GM08714 (cell line): ENCODE results near the gene AANAT.

Experiments
- H3K4me3 ChIP-seq: fragments of 200-500 bp; sonication (Bioruptor generic); 2 replicates; pipeline ENCODE4 v1.5.1; 2014; ENCODE audit warnings: mild to moderate bottlenecking, low read length, inconsistent platforms
- ZNF274 ChIP-seq: IDR thresholded peaks from 2 replicates; pipeline ENCODE4 v1.6.1; 2012; ENCODE audit warnings: mild to moderate bottlenecking, low read depth, low read length

The AANAT gene

DNA sequence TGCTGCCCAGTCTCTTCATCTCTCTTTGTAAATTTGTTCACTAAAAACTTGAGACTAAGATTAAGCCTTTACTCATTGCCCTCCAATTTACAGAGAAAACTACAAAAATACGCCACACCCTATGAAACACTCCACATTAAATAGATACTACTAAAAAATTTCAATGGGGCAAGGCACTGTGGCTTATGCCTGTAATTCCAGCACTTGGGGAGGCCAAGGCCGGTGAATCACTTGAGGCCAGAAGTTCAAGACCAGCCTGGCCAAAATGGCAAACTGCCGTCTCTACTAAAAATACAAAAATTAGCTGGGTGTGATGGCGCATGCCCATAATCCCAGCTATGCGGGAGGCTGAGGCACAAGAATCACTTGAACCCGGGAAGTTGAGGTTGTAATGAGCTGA lies 18.3 kb upstream of the AANAT start:
- no peak overlapping the region for H3K4me3 ChIP-seq
- no peak for TF ChIP-seq ZNF274

DNA sequence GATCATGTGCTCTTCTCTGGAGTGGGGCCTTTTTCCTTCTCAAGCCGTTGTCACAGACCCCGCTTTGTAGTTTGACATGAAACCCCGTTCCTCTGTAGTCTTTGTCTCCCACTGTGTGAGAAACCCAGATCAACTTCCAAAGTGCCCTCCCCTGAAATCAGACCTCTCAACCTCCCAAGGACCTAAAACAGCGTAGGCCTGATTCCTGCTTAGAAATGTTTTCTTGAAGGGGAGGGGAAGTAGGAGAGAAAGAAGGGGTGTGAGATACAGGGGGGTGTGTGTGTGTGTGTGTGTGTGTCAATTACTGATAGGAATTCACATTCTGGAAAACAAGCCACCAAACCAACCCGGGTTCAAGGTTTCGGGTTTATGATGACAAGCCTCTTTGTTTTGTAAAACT lies 15.9 kb upstream of the AANAT start:
- no peak for TF ChIP-seq ZNF274
- peak overlapping the region; percentile 81 for H3K4me3 ChIP-seq

DNA sequence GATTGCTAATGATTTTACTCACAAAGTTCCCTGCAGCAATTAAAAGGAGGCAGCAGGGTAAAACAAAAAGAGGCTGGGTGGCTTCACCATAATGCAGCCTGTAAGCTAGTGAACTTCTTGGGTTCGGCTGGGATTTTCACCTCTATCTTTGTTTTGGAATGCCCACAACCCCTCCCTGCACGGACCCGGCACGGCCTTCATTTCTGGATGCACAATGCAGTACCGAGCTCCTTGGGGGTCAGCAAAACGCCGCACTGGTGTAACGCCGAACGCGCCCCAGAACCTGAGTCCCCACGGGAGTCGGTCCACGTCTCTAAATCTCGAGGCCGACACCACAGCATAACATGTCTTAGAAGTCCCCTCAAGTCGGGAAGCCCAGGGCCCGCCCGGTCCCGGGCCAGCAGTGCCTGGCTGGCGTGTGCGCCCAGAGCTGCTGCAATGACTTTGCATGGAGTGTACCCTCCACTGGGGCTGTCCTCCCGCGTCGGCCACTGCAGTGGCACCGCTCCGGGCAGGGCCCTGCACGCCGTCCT lies 15.2 kb upstream of the AANAT start:
- TF ChIP-seq ZNF274, result no peak
- peak overlapping the region; percentile 81 for H3K4me3 ChIP-seq

DNA sequence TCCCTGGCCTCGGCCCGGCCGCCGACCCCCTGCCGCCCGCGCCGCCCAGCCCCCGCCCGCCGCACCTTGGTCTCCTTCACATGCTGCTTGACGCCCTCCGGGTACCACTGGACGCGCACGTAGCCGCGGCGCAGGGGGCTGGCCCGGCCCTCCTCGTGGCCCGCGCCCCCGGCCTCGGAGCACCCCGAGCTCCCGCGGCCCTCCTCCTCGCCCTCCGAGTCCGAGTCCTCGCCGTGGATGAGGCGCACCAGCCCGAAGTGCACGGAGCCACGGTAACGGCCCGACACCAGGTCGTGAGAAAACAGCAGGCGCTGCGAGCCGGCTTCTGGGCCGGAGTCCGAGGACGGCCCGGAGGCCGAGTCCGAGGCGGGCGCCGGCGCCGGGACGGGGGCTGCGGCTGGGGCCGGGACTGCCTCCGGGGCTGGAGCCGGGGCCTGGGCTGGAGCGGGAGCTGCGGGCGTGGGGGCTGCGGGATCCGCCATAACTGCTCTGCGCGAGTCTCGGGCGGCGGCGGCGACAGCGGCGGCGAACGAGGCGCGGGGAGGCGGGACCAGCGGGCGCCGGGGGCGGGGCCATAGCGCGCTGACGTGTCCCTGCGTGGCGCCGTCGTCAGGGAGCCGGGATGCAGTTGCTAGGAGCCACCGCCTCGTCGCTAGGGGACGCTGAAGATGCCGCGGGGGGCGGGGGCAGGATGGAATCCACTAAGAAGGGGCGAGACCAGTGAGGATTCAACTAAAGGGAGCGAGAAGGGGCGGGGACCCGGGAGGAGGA lies 14.6 kb upstream of the AANAT start, which contains the start of gene UBE2O:
Gene UBE2O (minus strand): TSS at position 493 of the 771 bp plus-strand sequence. CDS start 11 bp downstream, at position 482.
- TF ChIP-seq ZNF274, result no peak
- peak within 1 kb of the TSS; percentile 81 for H3K4me3 ChIP-seq

DNA sequence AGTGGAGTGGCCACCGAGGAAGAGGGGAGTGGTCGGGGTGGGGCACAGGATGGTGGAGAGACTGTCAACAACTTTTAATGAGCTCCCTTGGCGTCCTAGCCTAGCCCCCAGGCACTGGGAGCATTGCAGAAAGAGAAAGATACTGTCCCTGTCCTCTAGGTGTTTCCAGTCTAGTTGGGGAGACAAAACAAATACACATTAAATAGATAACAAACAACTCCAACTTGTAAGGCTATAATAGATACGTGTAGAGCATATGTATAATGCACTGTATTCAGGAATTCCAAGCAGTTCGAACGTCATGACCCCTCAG lies 14.0 kb upstream of the AANAT start:
- peak overlapping the region; percentile 28; the same call in 1 of the 2 replicates for H3K4me3 ChIP-seq
- no peak for TF ChIP-seq ZNF274

DNA sequence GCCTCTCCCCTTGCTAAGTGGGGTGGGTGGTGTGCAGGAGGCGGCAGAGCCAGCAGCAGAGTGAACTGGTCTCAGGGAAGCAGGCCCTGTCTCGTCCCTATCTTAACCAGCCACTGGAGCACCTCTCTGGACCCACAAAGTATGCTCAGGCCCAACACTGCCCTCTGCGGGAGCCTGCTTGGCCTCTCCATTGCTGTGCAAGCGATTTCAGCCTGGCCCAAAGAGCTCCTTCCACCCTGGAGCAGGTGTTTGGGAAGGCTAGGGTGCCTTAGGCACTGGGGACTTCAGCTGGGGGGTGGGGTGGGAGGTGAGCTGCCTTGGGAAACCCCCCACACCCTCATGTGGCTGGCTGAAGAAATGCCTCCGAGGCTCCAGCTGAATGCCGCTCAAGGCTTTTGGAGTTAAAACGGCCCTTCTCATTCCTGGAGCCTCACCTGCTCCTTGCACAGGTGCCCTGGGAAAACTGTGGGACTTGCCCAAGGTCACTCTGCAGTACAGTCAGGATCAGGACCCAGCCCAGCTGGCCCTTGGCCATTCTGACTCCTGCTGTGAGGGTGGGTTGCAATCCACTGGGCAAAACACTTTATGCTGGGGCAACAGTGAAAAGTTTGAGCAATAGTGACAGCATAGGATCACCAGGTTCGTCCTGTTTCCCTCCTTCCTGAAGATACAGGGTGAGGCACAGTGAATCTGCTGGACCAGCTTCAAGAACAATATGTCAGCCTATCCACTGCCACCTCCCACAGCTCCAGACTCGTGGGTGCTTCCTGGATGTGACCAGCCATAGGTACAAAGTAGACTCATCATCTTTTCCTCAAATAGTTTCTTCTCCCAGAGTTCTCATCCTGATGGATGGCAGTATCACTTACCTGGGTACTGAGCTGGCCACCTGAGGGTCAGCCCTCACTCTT lies 8.6 kb upstream of the AANAT start:
- no peak overlapping the region for H3K4me3 ChIP-seq
- no peak for TF ChIP-seq ZNF274

DNA sequence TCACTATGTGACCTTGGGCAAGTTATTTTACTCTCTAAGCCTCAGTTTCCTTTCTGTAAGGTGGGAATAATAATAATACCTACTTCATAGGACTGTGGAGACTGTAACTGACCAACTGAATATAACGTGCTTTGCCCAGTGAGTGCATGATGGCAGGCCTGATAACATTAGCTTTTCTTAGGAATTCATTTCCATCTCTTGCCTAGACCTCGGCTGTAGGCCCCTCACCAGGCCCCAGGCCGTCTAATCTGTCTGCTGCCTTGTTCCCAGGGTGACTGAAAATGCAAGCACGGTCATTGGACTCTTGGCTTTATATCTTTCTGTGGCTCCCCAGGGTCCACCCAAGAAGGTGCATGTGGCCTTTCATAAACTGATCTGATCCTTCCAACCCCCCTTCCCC lies 7.7 kb upstream of the AANAT start:
- no peak overlapping the region for H3K4me3 ChIP-seq

DNA sequence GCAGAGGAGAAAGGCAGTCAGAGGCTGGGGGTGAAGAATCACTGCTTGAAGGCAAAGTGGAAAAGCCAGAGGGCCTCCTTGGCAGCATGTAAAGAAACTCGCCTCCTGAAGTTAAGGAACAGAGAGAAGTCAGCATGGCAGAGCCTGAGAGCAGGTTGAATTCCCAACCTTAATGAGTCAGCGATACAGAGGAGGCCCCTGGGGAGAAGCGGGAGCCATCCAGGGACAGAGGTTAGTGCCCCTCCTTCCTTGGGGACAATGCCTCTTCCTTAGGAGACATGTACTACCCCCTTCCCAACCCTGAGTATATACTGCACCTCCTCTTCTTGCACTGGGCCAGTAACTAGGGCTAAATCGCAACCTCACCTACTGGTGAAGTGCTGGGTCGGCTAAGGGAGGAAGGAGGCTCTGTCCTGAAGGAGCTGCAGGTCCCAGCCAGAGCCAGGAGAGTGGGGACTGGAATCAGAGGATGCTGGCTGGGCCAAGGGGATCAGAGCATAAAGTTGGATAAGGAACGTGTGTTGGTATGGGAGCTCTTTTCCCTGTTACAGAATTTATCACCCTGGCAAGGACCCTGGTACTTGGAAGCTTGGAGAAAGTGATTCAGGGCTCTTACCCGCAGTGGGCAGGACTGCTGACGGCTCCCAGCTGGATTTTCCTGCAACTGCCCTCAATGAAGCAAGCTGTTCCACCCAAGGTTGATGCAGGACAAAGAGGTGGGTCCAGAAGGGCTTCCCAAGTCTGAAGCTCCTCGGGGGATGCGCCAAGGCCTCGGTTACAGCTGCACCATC lies 5.4 kb upstream of the AANAT start:
- H3K4me3 ChIP-seq, result no peak overlapping the region
- no peak for TF ChIP-seq ZNF274

More for the DNA sequence above, 7.7 kb upstream of the AANAT start:
- no peak for TF ChIP-seq ZNF274

DNA sequence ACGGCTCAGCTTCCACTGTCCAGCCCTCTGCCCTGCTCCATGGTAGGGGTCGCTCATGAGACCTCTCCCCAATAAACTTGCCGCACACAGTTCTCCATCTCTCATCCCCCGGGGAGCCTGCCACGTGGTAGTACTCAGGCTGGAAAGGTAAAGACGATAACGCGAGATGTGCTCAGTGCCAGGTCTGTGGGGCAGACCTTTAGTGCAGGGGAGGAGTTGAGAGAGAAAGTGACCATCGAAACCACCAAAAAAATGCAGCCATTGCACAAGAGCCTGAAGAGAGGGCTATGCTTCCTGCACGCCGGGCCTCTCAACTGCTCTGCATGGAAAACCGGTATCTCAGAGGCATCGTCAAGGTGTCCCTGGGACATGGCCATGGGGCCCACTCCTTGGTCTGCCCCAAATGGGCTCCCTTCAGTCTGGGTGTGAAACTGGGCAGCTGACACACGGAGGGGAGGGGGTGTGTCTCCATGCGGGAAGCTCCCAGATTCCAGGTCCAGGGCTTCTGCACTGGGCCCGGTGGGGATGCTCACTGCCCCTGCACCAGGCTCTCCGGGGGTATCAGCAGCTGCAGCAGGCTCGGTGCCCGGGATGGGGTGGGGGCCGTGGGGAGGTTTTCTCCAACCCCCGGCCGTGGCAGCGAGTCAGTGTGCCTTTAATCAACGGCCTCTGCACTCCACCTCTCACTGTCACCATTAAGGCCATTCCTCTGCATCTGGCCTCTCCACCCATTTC lies 4.7 kb upstream of the AANAT start:
- H3K4me3 ChIP-seq, result no peak overlapping the region

DNA sequence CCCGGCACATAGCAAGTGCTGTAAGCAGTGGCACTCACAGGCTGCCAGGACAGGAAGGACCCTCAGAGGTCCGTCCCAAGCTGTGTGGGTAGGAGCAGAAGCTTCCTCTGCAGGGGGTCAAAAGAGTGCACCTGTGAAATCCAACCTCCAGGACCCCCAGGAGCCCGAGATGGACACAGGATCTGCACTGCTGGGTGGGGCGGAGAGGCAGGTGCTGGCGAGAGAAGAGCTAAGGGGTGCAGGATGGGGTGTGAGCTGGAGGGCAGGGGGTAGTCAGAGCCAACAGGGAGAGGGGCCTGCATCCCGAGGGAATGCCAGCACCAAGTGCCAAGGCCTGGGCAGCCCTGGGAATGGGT lies 650 bp upstream of the AANAT start:
- no peak for TF ChIP-seq ZNF274
- no peak overlapping the region for H3K4me3 ChIP-seq

More for the DNA sequence above, 4.7 kb upstream of the AANAT start:
- no peak for TF ChIP-seq ZNF274

DNA sequence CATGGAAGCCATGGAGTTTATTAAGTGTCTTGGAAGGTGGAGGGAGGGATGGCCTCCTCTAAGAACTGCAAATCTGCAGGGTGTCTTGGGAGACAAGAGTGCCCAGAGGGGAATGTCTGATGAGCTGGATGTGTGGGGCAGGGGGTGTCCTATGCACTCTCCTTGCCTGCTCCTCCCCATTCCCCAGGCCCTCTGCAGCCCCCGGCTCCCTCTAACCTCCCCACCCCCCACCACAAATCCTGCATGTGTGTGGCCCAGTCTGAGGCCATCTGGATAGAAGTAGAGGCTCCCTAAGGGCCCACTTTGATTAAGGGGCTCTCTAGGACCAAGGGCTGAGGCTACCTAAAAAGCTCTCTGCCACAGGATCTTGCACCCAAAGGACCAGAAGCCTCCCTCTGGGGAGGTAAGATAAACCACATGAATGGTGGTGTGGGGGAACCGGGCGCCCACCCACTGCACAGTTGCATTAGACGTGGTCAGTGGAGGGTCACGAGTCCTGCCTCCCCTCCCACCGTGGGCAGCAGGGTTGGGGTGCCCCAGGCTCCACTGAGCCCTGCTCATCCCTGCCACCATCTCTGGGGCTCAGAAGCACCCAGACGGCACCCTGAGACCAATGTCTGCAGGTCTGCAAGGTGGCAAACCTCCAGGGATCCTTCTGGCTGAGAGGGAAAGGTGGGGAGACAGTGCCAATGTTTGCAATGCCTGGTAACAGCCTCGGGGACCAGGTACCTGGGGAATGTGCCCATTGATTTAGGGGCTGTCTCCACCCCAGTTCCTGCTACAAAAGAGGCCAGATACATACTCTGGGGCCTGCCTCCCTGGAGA lies 618 bp downstream of the AANAT start:
- TF ChIP-seq ZNF274, result no peak
- no peak overlapping the region for H3K4me3 ChIP-seq

DNA sequence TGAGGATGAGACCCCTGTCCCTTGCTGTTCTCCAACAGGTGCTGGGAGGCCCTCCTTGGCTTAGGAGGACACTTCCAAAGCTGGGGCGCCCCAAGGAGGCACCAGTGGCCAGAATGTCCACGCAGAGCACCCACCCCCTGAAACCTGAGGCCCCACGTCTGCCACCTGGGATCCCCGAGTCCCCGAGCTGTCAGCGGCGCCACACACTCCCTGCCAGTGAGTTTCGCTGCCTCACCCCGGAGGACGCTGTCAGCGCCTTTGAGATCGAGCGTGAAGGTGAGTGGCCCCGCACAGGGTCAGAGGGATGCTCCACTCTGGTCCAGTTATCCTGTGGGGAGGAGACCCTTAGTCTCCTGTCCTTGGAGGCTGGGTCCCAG lies 1.2 kb downstream of the AANAT start:
- TF ChIP-seq ZNF274, result no peak
- H3K4me3 ChIP-seq, result no peak overlapping the region
